Neutrophil (primary cell): ENCODE results near the gene TMEM132C.

ENCODE experiments used
- H3K27ac ChIP-seq: fragments of 200-600 bp; sonication (generic); 2 replicates; pipeline ENCODE4 v1.5.1; 2016; ENCODE audit warnings: mild to moderate bottlenecking, moderate library complexity
- H3K27me3 ChIP-seq: fragments of 200-600 bp; sonication (generic); 2 replicates; pipeline ENCODE4 v1.6.0; 2016; ENCODE audit warnings: mild to moderate bottlenecking
- H3K36me3 ChIP-seq: fragments of 200-600 bp; sonication (generic); 2 replicates; pipeline ENCODE4 v1.5.1; 2017
- H3K4me1 ChIP-seq, 2 experiments: fragments of 200-600 bp in 1 of 2; sonication (generic) in 1 of 2; 1 replicate in 1 of 2; 2 replicates in 1 of 2; pipeline versions ENCODE4 v1.5.1 to v1.6.1; 2013 to 2016; ENCODE audit warnings: low read depth in 1 of 2, low read length in 1 of 2, mild to moderate bottlenecking in 1 of 2, moderate library complexity in 1 of 2; ENCODE audit not compliant: control insufficient read depth in 1 of 2, insufficient read depth in 1 of 2
- H3K4me3 ChIP-seq, 2 experiments: fragments of 200-600 bp in 1 of 2; sonication (generic) in 1 of 2; 1 replicate in 1 of 2; 2 replicates in 1 of 2; pipeline ENCODE4 v1.5.1; 2013 to 2016; ENCODE audit warnings: low read depth in 1 of 2, low read length in 1 of 2, mild to moderate bottlenecking in 1 of 2, moderate library complexity in 1 of 2
- H3K9me3 ChIP-seq: fragments of 200-600 bp; sonication (generic); 2 replicates; pipeline ENCODE4 v1.5.1; 2016
- CTCF ChIP-seq: fragments of 200-600 bp; sonication (generic); IDR thresholded peaks from 2 replicates; pipeline ENCODE4 v1.5.1; 2016; ENCODE audit warnings: antibody characterized with exemption

TMEM132C gene

GRCh38 chr12:128754275-128754674 lies 487.3 kb downstream of the TMEM132C start:
- Histone ChIP-seq H3K27ac (no peak overlapping the region), H3K9me3 (no peaks in the 10 kb centered on the region), H3K4me3 (no peak overlapping the region), H3K27me3 (peaks cover 4% of the 10 kb centered on the region), H3K4me1 (no peaks in the 10 kb centered on the region), H3K36me3 (no peaks in the 10 kb centered on the region)
- TF ChIP-seq CTCF = no peak

- TF ChIP-seq CTCF = no peak
- Histone ChIP-seq H3K27ac (no peak overlapping the region), H3K4me1 (no peaks in the 10 kb centered on the region), H3K27me3 (peaks cover 4% of the 10 kb centered on the region), H3K36me3 (no peaks in the 10 kb centered on the region), H3K4me3 (no peak overlapping the region), H3K9me3 (no peaks in the 10 kb centered on the region)
Measured at GRCh38 chr12:128755566-128755965, 488.6 kb downstream of the TMEM132C start.
